Measurements from ENCODE around the gene SLC31A1.

- TF ChIP-seq FOXJ3 (CRISPR knock-in tag; IDR thresholded peaks at IDR 0.05; ENCODE audit: borderline replicate concordance): no peak
- TF ChIP-seq TFDP2 (CRISPR knock-in tag; IDR thresholded peaks at IDR 0.05): no peak
- no peak for TF ChIP-seq SRSF9 (IDR thresholded peaks at IDR 0.05; ENCODE audit: borderline replicate concordance, insufficient read depth, low read depth, low read length, poor library complexity, severe bottlenecking)
- no peak for TF ChIP-seq FOXO1 (CRISPR knock-in tag; IDR thresholded peaks at IDR 0.05)
- no peak for TF ChIP-seq YEATS4 (CRISPR knock-in tag; IDR thresholded peaks at IDR 0.05; ENCODE audit: borderline replicate concordance)
- TF ChIP-seq TCF12 (IDR thresholded peaks at IDR 0.05): no peak
- TF ChIP-seq TCF12 (CRISPR knock-in tag; IDR thresholded peaks at IDR 0.05): no peak
- TF ChIP-seq HNRNPL (IDR thresholded peaks at IDR 0.05; ENCODE audit: low read depth, low read length): no peak
These were observed 21.5 kb upstream of the SLC31A1 start for GRCh38 chr9:113199683-113200329.

Data from HepG2 (cell line).